Esophagus (tissue), 2 donors: ENCODE results near the gene SKOR2. TPM values are rescaled to one million over a fixed set of nuclear protein-coding genes. Genes with fewer than 3 reads are reported as not detected.

Experiments used
- H3K27ac ChIP-seq, 2 donors: one replicate each; pipeline ENCODE4 v1.5.1; 2013; ENCODE audit warnings: low read depth in 2 of 2, mild to moderate bottlenecking in 2 of 2, inconsistent platforms in 1 of 2, low read length in 1 of 2, moderate library complexity in 1 of 2
- H3K27me3 ChIP-seq, 2 donors: one replicate each; pipeline ENCODE4 v1.6.1; 2013; ENCODE audit warnings: low read length in 2 of 2, control low read depth in 1 of 2, mild to moderate bottlenecking in 1 of 2; ENCODE audit not compliant: insufficient read depth in 2 of 2, control insufficient read depth in 1 of 2
- H3K36me3 ChIP-seq, 2 donors: one replicate each; pipeline ENCODE4 v1.6.1; 2013; ENCODE audit warnings: low read length in 1 of 2; ENCODE audit not compliant: control insufficient read depth in 2 of 2, insufficient read depth in 2 of 2
- H3K4me1 ChIP-seq, 2 donors: one replicate each; pipeline ENCODE4 v1.6.1; 2013; ENCODE audit warnings: low read length in 1 of 2; ENCODE audit not compliant: control insufficient read depth in 2 of 2, insufficient read depth in 2 of 2
- H3K4me3 ChIP-seq, 2 donors: one replicate each; pipeline ENCODE4 v1.5.1; 2013; ENCODE audit warnings: low read length in 2 of 2, mild to moderate bottlenecking in 2 of 2, low read depth in 1 of 2, moderate library complexity in 1 of 2
- H3K9me3 ChIP-seq, 2 donors: one replicate each; pipeline ENCODE4 v1.6.1; 2013; ENCODE audit warnings: mild to moderate bottlenecking in 2 of 2, low read depth in 1 of 2, low read length in 1 of 2, moderate library complexity in 1 of 2; ENCODE audit not compliant: control insufficient read depth in 2 of 2, insufficient read depth in 1 of 2
- WGBS, 2 donors: extraction: QIAGEN DNeasy Blood & Tissue Kit; methylation state at CpG; one replicate each; pipeline ENCODE4 v1.1.7; 2013; 5-methylcytosine and 5-hydroxymethylcytosine counted together
- polyA plus RNA-seq, 2 donors: library from polyadenylated mRNA; stranded (reverse); fragments of 200-250 nt; gene quantifications; one replicate each; pipeline ENCODE4 v1.2.3, GENCODE V29; 2013
- donor health status: healthy with polysubstance abuse.
- donor health status: Bipolar disorder and iron deficiency.

SKOR2 gene
- polyA plus RNA-seq, 2 donors: not detected

DNA sequence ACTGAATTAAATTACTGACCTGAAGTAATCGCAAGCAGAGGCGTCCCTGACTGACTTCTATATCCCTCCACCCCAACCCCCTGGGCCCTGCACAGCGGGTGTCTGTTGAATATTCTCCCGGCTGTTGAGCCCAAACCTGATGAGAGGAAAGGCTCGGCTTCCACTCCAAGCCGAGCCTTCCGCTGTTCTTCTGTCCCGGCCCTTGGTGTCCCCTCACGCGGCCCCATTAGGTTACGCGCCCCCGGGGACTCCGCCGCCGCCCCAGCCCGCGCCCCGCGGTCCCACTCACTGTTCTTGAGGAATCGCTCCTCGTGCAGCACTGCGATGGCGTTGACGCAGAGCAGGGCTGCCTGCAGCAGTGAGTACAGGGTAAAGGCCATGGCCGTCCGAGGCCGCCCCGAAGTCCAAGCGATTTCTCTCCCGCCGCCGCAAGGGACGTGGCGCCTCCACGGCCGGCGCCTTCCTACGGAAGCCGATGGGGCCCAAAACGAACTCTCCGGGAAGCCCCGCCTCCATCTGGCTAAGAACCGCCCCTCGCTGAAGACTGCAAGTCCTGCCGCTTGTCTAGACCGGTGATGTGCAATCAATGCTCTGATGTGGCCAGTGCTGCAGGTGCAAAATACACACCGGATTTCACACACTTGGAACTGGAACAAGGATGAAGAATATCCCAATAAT lies 75.4 kb downstream of the SKOR2 start, which contains the start of gene IER3IP1:
Gene IER3IP1, minus strand, starts transcription at position 467 of the 678 bp plus-strand sequence. Its CDS starts 87 bp downstream, at position 380.
- WGBS, 2 donors: 0 to 1% methylated on average over 47 to 48 of the region's 48 CpGs
- H3K36me3 ChIP-seq: no peaks in the 10 kb centered on the region
- peak within 1 kb of the TSS; percentile 82 to 100 for H3K4me3 ChIP-seq
- H3K9me3 ChIP-seq: no peaks in the 10 kb centered on the region
- H3K27ac ChIP-seq: peak within 1 kb of the TSS; percentile 43 to 57
- peaks cover 0 to 2% of the 10 kb centered on the region in 2 donors for H3K4me1 ChIP-seq
- no peaks in the 10 kb centered on the region for H3K27me3 ChIP-seq

DNA sequence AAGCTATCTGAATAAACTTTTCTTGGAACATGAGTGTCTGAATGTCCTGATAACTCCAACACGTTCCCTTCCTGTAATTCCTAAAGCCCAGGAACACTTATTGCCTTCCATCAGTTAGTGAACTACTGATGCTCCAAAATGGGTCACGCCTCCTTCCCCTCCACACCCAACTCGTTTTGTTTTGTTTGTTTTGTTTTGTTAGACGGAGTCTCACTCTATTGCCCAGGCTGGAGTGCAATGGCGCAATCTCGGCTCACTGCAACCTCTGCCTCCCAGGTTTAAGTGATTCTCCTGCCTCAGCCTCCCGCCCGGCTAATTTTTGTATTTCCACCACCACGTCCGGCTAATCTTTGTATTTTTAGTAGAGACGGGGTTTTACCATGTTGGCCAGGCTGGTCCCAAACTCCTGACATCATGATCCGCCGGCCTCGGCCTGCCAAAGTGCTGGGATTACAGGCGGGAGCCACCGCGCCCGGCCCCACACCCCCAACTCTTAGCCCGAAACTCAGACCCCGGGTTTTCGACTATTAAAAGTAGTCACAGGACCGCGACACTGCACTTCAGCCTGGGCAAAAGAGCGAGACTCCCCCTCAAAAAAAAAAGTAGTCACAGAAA lies 76.1 kb downstream of the SKOR2 start:
- H3K9me3 ChIP-seq: no peaks in the 10 kb centered on the region
- H3K27ac ChIP-seq: peak overlapping the region in 1 of 2 donors; percentile 57
- H3K4me1 ChIP-seq: peaks cover 0 to 2% of the 10 kb centered on the region in 2 donors
- no peaks in the 10 kb centered on the region for H3K36me3 ChIP-seq
- no peaks in the 10 kb centered on the region for H3K27me3 ChIP-seq
- 3% methylated on average over 24 of the region's 24 CpGs for WGBS, 2 donors
- H3K4me3 ChIP-seq: peak overlapping the region; percentile 82 to 100

DNA sequence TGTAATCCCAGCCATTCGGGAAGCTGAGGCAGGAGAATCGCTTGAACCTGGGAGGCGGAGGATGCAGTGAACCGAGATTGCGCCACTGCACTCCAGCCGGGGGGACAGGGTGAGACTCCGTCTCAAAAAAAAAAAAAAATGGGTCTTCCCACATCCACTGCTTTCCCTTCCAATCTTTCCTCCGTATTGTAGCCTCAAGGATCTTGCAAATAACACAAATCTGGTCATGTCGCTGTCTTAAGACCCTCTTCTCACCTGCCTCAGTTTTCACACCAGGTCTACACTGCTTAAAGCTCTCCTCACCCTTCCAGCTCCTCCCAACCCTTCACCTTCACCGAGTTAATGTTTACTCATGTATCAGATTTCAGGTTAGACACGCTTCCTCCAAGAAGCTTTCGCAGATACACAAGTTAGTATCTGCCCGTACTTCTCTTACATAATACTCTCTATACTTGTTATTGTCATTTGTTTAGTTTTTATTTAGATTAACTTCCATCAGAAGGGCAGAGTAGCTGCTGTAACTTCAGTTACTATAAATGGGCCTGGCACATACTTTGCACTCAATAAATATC lies 76.8 kb downstream of the SKOR2 start:
- Histone ChIP-seq H3K27me3 (no peaks in the 10 kb centered on the region), H3K4me1 (peaks cover 0 to 2% of the 10 kb centered on the region in 2 donors), H3K9me3 (no peaks in the 10 kb centered on the region), H3K36me3 (no peaks in the 10 kb centered on the region), H3K4me3 (peak overlapping the region in 1 of 2 donors; percentile 100), H3K27ac (no peak overlapping the region)
- 66 to 71% methylated on average over 13 of the region's 13 CpGs for whole genome bisulfite sequencing, 2 donors

DNA sequence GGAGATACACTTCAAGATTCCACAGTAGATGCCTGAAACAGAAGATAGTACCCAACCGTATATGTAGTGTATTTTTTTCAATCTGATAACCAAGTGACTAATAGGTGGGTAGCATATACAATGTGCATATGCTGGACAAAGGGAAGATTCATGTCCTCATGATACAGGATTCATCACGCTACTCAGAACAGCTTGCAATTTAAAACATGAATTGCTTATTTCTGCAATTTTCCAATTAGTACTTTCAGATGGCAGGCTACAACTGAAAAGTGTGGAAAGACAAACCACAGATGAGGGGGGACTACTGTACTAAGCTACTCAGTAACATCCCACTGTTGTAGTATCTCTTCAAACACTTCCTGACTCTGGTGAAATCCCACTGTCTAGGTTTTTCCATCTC lies 79.0 kb downstream of the SKOR2 start:
- 82 to 87% methylated on average over 2 of the region's 2 CpGs for WGBS, 2 donors
- Histone ChIP-seq H3K27ac (no peak overlapping the region), H3K4me1 (peaks cover 0 to 2% of the 10 kb centered on the region in 2 donors), H3K27me3 (no peaks in the 10 kb centered on the region), H3K4me3 (no peak overlapping the region), H3K9me3 (no peaks in the 10 kb centered on the region), H3K36me3 (no peaks in the 10 kb centered on the region)

DNA sequence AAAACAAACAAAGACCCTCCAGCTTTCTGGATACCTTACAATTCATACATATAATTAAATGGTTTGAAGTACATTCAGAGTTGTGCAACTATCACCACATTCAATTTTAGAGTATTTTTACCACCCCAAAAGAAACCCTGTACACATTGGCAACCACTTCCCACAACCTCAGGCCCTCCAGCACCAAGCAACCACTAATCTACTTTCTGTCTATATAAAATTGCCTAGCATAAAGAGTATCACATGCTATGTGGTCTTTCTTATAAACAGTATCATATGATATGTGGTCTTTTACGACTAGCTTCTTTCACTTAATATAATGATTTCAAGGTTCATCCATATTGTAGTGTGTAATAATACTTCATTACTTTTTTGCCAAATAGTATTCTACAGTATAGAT lies 82.5 kb downstream of the SKOR2 start:
- Histone ChIP-seq H3K27me3 (no peaks in the 10 kb centered on the region), H3K9me3 (no peaks in the 10 kb centered on the region), H3K4me3 (no peak overlapping the region), H3K4me1 (no peaks in the 10 kb centered on the region), H3K27ac (no peak overlapping the region), H3K36me3 (no peaks in the 10 kb centered on the region)
- WGBS, 2 donors: 80 to 89% methylated on average over 1 of the region's 1 CpG

DNA sequence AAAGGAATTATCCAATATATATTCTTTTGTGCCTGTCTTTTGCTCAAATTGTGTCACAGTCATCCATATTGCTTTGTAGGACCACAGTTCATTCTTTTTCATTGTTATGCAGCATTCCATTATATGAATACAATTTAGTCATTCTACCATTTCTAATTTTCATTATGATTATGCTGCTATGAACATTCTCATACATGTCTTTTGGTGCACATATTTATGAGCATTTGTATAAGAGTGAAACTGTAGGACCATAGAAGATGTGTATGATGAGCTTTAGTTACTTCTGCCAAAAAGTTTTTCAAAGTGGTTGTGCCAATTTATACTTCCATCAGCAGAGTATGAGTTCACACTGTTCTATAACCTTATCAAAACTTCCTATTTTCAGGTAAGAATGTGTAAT lies 83.0 kb downstream of the SKOR2 start:
- Histone ChIP-seq H3K27ac (no peak overlapping the region), H3K36me3 (no peaks in the 10 kb centered on the region)

DNA sequence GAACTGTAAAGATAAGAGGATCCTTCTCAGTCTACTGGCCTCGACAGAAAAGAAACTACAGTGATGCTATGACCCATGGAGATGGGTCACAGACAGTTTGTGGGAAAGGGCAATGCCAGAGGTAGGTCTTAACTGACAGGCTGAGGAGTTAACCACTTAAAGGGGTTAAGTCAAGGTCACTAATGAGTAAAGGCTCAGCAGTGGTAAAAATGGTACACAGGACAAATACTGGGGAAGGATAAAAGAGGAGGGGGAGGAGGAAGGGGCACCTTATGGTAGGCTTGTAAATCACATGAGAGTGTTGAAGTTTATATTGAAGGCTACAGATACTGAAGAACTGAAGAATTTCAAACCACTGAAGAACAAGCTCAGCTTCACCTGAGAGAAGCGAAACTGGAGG lies 85.2 kb downstream of the SKOR2 start:
- H3K36me3 ChIP-seq: no peaks in the 10 kb centered on the region
- 77 to 84% methylated on average over 2 of the region's 2 CpGs for WGBS, 2 donors
- H3K4me1 ChIP-seq: no peaks in the 10 kb centered on the region
- no peak overlapping the region for H3K4me3 ChIP-seq
- H3K27ac ChIP-seq: no peak overlapping the region
- no peaks in the 10 kb centered on the region for H3K27me3 ChIP-seq
- no peaks in the 10 kb centered on the region for H3K9me3 ChIP-seq

More for the DNA sequence above, 83.0 kb downstream of the SKOR2 start:
- Histone ChIP-seq H3K4me3 (no peak overlapping the region), H3K4me1 (no peaks in the 10 kb centered on the region), H3K9me3 (no peaks in the 10 kb centered on the region), H3K27me3 (no peaks in the 10 kb centered on the region)

DNA sequence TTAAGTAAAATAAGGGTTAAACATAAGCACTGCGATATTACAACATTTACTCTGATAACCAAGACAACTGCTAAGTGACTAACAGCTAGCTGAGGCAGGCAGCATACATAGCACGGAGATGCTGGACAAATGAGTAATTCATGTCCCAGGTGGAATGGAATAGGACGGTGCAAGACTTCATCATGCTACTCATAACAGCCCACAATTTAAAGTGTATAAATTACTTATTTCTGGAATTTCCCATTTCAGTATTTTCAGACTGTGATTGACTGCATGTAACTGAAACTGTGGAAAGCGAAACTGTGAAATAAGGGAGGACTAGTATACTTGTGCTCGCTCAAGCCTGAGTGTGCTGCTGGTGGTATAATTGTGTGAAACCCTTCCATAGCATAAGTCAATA lies 88.2 kb downstream of the SKOR2 start:
- H3K36me3 ChIP-seq: no peaks in the 10 kb centered on the region
- 75 to 77% methylated on average over 5 of the region's 5 CpGs for WGBS, 2 donors
- no peaks in the 10 kb centered on the region for H3K9me3 ChIP-seq

DNA sequence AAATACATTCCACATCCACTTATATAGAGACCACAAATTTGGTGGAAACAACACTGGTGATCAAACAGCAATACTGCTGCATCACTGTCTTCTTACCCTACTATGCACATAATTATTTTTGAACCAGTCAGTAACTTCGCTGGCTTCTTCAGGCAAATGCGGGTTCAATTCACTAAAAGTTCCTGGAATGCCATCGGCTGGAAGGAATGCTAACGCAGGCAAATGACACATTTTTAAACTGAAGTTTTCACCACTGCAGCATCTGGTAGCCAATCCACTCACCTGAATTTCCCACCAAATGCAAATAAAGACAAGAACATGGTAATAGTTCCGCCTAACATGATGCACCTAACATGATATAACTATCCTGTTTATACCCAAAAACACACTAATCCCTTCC lies 91.2 kb downstream of the SKOR2 start:
- no peaks in the 10 kb centered on the region for H3K36me3 ChIP-seq
- WGBS, 2 donors: 96 to 97% methylated on average over 5 of the region's 5 CpGs
- no peaks in the 10 kb centered on the region for H3K27me3 ChIP-seq
- no peak overlapping the region for H3K4me3 ChIP-seq
- H3K4me1 ChIP-seq: no peaks in the 10 kb centered on the region
- no peaks in the 10 kb centered on the region for H3K9me3 ChIP-seq
- H3K27ac ChIP-seq: no peak overlapping the region

More for the DNA sequence above, 88.2 kb downstream of the SKOR2 start:
- Histone ChIP-seq H3K27me3 (no peaks in the 10 kb centered on the region), H3K4me1 (no peaks in the 10 kb centered on the region), H3K4me3 (no peak overlapping the region), H3K27ac (no peak overlapping the region)
